CD4-positive, alpha-beta T cell treated with Interleukin-15 for 1 hour (primary cell): ENCODE results near the gene KCNIP3.
"Not testable (repeated sequence)": the region's sequence is repeated elsewhere in the genome, so short reads cannot be mapped to it uniquely, and the experiment has no call there.

Experiments
- DNase-seq: peaks from one replicate; pipeline ENCODE4 v3.0.0-alpha.2; 2020

KCNIP3 gene

GRCh38 chr2:95348609-95349567 is 51.7 kb downstream of the KCNIP3 start:
- DNase-seq, result no peak

GRCh38 chr2:95349568-95350322 is 52.6 kb downstream of the KCNIP3 start:
- DNase-seq, result no peak

- DNase-seq, result no peak
Measured at GRCh38 chr2:95350368-95350767, 53.2 kb downstream of the KCNIP3 start.

GRCh38 chr2:95350774-95351597 is 53.8 kb downstream of the KCNIP3 start:
- no peak for DNase-seq

- no peak for DNase-seq
Measured at GRCh38 chr2:95351598-95351915, 54.4 kb downstream of the KCNIP3 start.

GRCh38 chr2:95352310-95353054 is 55.3 kb downstream of the KCNIP3 start:
- DNase-seq, result no peak

- DNase-seq, result no peak
Measured at GRCh38 chr2:95353055-95353575, 56.0 kb downstream of the KCNIP3 start.

- DNase-seq, result no peak
Measured at GRCh38 chr2:95353613-95354468, 56.7 kb downstream of the KCNIP3 start.

GRCh38 chr2:95354469-95354901 is 57.3 kb downstream of the KCNIP3 start:
- DNase-seq, result no peak

GRCh38 chr2:95354925-95355324 is 57.8 kb downstream of the KCNIP3 start:
- no peak for DNase-seq

GRCh38 chr2:95355486-95355885 is 58.3 kb downstream of the KCNIP3 start:
- not testable (repeated sequence) for DNase-seq

- DNase-seq, result no peak
Measured at GRCh38 chr2:95356821-95357700, 59.9 kb downstream of the KCNIP3 start.

- no peak for DNase-seq
Measured at GRCh38 chr2:95357717-95358280, 60.7 kb downstream of the KCNIP3 start.

- DNase-seq, result no peak
Measured at GRCh38 chr2:95359031-95359430, 61.9 kb downstream of the KCNIP3 start.

GRCh38 chr2:95359501-95359930 is 62.4 kb downstream of the KCNIP3 start:
- DNase-seq, result no peak

- DNase-seq, result no peak
Measured at GRCh38 chr2:95361216-95361980, 64.3 kb downstream of the KCNIP3 start.

- DNase-seq, result no peak
Measured at GRCh38 chr2:95362486-95362885, 65.3 kb downstream of the KCNIP3 start.

- no peak for DNase-seq
Measured at GRCh38 chr2:95366514-95366913, 69.4 kb downstream of the KCNIP3 start.
